ENCODE data around the gene SNRPB. TPM values are rescaled to one million over a fixed set of nuclear protein-coding genes. Genes with fewer than 3 reads are reported as not detected.

Gene SNRPB
- total and polyA plus RNA-seq, 2 donors from 2014 or later = 118 to 144 TPM

GRCh38 chr20:2430538-2430937 is 40.1 kb downstream of the SNRPB start:
- no peak for FAIRE-seq

GRCh38 chr20:2429051-2429450 is 41.5 kb downstream of the SNRPB start:
- Histone ChIP-seq H3K4me3 (ENCODE audit: low read length in 3 of 3) (no peak overlapping the region), H3K36me3 (ENCODE audit: control insufficient read depth in 2 of 3, insufficient read depth in 3 of 3, low read length in 3 of 3) (no peaks in the 10 kb centered on the region), H3K27ac (ENCODE audit: low read depth in 2 of 2, low read length in 2 of 2) (no peak overlapping the region), H3K9ac (ENCODE audit: low read length in 3 of 3) (no peak overlapping the region), H3K27me3 (ENCODE audit: control insufficient read depth, insufficient read depth, low read length) (no peaks in the 10 kb centered on the region), H3K4me1 (ENCODE audit: control insufficient read depth in 2 of 3, insufficient read depth in 2 of 3, low read depth in 1 of 3, low read length in 3 of 3) (no peaks in the 10 kb centered on the region), H3K9me3 (ENCODE audit: control insufficient read depth in 2 of 3, insufficient read depth in 1 of 3, low read length in 3 of 3) (no peaks in the 10 kb centered on the region)
- FAIRE-seq = no peak
- TF ChIP-seq CTCF (IDR thresholded peaks at IDR 0.05; ENCODE audit: borderline replicate concordance, extremely low read depth, insufficient read depth) = no peak
- no peak for DNase-seq
- intact Hi-C loops (cut with DNase I) = no loop called here

More at GRCh38 chr20:2430538-2430937, 40.1 kb downstream of the SNRPB start:
- intact Hi-C loops (cut with DNase I) = no loop called here
- DNase-seq = no peak
- no peak for TF ChIP-seq CTCF (IDR thresholded peaks at IDR 0.05; ENCODE audit: borderline replicate concordance, extremely low read depth, insufficient read depth)
- Histone ChIP-seq H3K9ac (ENCODE audit: low read length in 3 of 3) (no peak overlapping the region), H3K36me3 (ENCODE audit: control insufficient read depth in 2 of 3, insufficient read depth in 3 of 3, low read length in 3 of 3) (no peaks in the 10 kb centered on the region), H3K4me1 (ENCODE audit: control insufficient read depth in 2 of 3, insufficient read depth in 2 of 3, low read depth in 1 of 3, low read length in 3 of 3) (no peaks in the 10 kb centered on the region), H3K4me3 (ENCODE audit: low read length in 3 of 3) (no peak overlapping the region), H3K27me3 (ENCODE audit: control insufficient read depth, insufficient read depth, low read length) (no peaks in the 10 kb centered on the region), H3K27ac (ENCODE audit: low read depth in 2 of 2, low read length in 2 of 2) (no peak overlapping the region), H3K9me3 (ENCODE audit: control insufficient read depth in 2 of 3, insufficient read depth in 1 of 3, low read length in 3 of 3) (no peaks in the 10 kb centered on the region)

GRCh38 chr20:2421247-2421646 is 49.3 kb downstream of the SNRPB start:
- no peak overlapping the region for H3K4me3 ChIP-seq (ENCODE audit: low read length in 3 of 3)
- TF ChIP-seq CTCF (IDR thresholded peaks at IDR 0.05; ENCODE audit: borderline replicate concordance, extremely low read depth, insufficient read depth) = no peak
- FAIRE-seq (no peak), DNase-seq (no peak)
- H3K9ac ChIP-seq (ENCODE audit: low read length in 3 of 3) = no peak overlapping the region
- no peak overlapping the region for H3K27ac ChIP-seq (ENCODE audit: low read depth in 2 of 2, low read length in 2 of 2)
- no peaks in the 10 kb centered on the region for H3K9me3 ChIP-seq (ENCODE audit: control insufficient read depth in 2 of 3, insufficient read depth in 1 of 3, low read length in 3 of 3)
- no peaks in the 10 kb centered on the region for H3K4me1 ChIP-seq (ENCODE audit: control insufficient read depth in 2 of 3, insufficient read depth in 2 of 3, low read depth in 1 of 3, low read length in 3 of 3)
- intact Hi-C loops (cut with DNase I) = no loop called here
- no peaks in the 10 kb centered on the region for H3K27me3 ChIP-seq (ENCODE audit: control insufficient read depth, insufficient read depth, low read length)
- no peaks in the 10 kb centered on the region for H3K36me3 ChIP-seq (ENCODE audit: control insufficient read depth in 2 of 3, insufficient read depth in 3 of 3, low read length in 3 of 3)

GRCh38 chr20:2420510-2420909 is 50.1 kb downstream of the SNRPB start:
- Histone ChIP-seq H3K27me3 (ENCODE audit: control insufficient read depth, insufficient read depth, low read length) (no peaks in the 10 kb centered on the region), H3K4me1 (ENCODE audit: control insufficient read depth in 2 of 3, insufficient read depth in 2 of 3, low read depth in 1 of 3, low read length in 3 of 3) (no peaks in the 10 kb centered on the region), H3K4me3 (ENCODE audit: low read length in 3 of 3) (no peak overlapping the region), H3K9me3 (ENCODE audit: control insufficient read depth in 2 of 3, insufficient read depth in 1 of 3, low read length in 3 of 3) (no peaks in the 10 kb centered on the region), H3K27ac (ENCODE audit: low read depth in 2 of 2, low read length in 2 of 2) (no peak overlapping the region), H3K36me3 (ENCODE audit: control insufficient read depth in 2 of 3, insufficient read depth in 3 of 3, low read length in 3 of 3) (no peaks in the 10 kb centered on the region), H3K9ac (ENCODE audit: low read length in 3 of 3) (no peak overlapping the region)
- no peak for TF ChIP-seq CTCF (IDR thresholded peaks at IDR 0.05; ENCODE audit: borderline replicate concordance, extremely low read depth, insufficient read depth)
- FAIRE-seq (no peak), DNase-seq (no peak)
- intact Hi-C loops (cut with DNase I) = no loop called here

Data from kidney (tissue), 14 donors.